Measurements from ENCODE around the gene LRRTM4.
"Not testable (repeated sequence)": the region's sequence is repeated elsewhere in the genome, so short reads cannot be mapped to it uniquely, and the experiment has no call there.

Gene LRRTM4

GRCh38 chr2:76809136-76809535 lies 713.0 kb downstream of the LRRTM4 start:
- Mint-ChIP-seq H3K4me1 (no peaks in the 10 kb centered on the region), H3K27me3 (no peaks in the 10 kb centered on the region)

DNA sequence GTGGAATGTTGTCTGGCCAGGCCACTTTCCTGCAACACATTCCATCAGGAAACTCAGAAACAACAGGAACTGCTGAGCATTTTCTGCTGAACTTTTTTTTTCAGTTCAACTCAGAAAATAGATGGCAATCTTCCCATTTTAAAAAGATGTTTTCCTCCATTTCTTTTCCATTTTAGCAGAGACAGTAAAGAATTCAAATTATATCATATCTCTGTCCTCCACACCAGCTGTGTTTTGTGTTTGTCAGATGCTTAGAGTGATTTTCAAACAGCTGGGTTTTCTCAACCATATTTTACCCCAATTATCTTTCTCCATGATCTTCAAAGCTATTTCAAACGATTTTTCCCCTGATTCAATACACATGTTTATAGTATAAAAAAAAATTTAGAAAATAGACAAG lies 713.4 kb downstream of the LRRTM4 start:
- H3K27ac Mint-ChIP-seq: no peak overlapping the region
- no peaks in the 10 kb centered on the region for H3K27me3 Mint-ChIP-seq
- H3K4me3 Mint-ChIP-seq: no peak overlapping the region
- no peaks in the 10 kb centered on the region for H3K36me3 Mint-ChIP-seq
- H3K4me1 Mint-ChIP-seq: no peaks in the 10 kb centered on the region
- H3K9me3 Mint-ChIP-seq: peaks cover 0 to 8% of the 10 kb centered on the region in 2 donors
- no peak for DNase-seq
- no peak for ATAC-seq (replicated peaks)

More at GRCh38 chr2:76809136-76809535, 713.0 kb downstream of the LRRTM4 start:
- Mint-ChIP-seq H3K36me3 (no peaks in the 10 kb centered on the region), H3K27ac (no peak overlapping the region), H3K9me3 (peaks cover 0 to 8% of the 10 kb centered on the region in 2 donors), H3K4me3 (no peak overlapping the region)
- DNase-seq (no peak), ATAC-seq (replicated peaks) (no peak)

- Mint-ChIP-seq H3K4me3 (no peak overlapping the region), H3K36me3 (no peaks in the 10 kb centered on the region), H3K27ac (no peak overlapping the region), H3K27me3 (no peaks in the 10 kb centered on the region), H3K4me1 (no peaks in the 10 kb centered on the region), H3K9me3 (peaks cover 5 to 11% of the 10 kb centered on the region in 2 donors)
- ATAC-seq (replicated peaks) (no peak), DNase-seq (no peak)
Measured at GRCh38 chr2:76793647-76794334, 728.4 kb downstream of the LRRTM4 start.

DNA sequence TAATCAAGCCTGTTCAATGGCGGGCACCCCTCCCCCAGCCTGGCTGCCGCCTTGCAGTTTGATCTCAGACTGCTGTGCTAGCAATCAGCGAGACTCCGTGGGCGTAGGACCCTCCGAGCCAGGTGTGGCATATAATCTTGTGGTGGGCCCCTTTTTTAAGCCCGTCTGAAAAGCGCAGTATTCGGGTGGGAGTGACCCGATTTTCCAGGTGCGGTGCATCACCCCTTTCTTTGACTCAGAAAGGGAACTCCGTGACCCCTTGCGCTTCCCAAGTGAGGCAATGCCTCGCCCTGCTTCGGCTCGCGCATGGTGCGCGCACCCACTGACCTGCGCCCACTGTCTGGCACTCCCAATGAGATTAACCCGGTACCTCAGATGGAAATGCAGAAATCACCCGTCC lies 740.9 kb downstream of the LRRTM4 start:
- DNase-seq, H3K9me3 Mint-ChIP-seq: not testable (repeated sequence)

DNA sequence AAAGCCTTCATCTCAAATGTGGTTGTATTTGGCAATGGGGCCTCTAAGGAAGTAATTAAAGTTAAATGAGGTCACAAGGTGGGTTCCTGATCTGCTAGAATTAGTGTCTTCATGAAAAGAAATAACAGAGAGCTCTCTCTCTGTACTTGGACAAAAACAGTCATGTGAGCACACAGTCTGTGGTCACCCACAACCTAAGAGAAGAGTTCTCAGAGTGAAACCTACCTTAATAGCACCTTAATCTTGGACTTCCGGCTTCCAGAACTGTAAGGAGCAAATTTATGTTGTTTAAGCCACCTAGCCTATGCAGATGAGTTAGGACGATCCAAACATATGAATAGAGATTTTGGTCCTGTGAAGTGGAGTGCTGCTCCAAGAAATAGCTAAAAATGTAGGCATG lies 758.9 kb downstream of the LRRTM4 start:
- Mint-ChIP-seq H3K9me3 (peaks cover 0 to 2% of the 10 kb centered on the region in 2 donors), H3K36me3 (no peaks in the 10 kb centered on the region), H3K4me3 (no peak overlapping the region)

More for the DNA sequence above, 740.9 kb downstream of the LRRTM4 start:
- H3K27me3 Mint-ChIP-seq; H3K4me1 Mint-ChIP-seq; ATAC-seq (replicated peaks); H3K4me3 Mint-ChIP-seq; H3K36me3 Mint-ChIP-seq; H3K27ac Mint-ChIP-seq: not testable (repeated sequence)

DNA sequence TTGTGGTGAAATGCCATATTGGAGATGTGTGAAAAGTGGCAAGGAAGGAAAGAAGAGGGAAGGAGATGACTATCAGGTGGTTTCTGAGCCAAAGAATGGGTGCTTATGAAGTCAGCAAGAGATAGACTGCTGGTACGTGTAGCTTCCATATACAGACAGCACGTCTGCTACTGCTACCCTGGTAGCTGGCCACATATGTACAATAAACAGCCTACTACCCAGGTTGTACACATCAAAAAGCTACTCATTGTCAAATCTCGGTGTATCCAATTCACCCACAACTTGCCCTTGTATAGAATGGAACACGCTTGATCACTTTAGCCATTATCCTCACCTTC lies 761.8 kb downstream of the LRRTM4 start:
- Mint-ChIP-seq H3K36me3 (no peaks in the 10 kb centered on the region), H3K27me3 (no peaks in the 10 kb centered on the region), H3K27ac (no peak overlapping the region), H3K9me3 (peaks cover 0 to 2% of the 10 kb centered on the region in 2 donors), H3K4me1 (no peaks in the 10 kb centered on the region), H3K4me3 (no peak overlapping the region)
- ATAC-seq (replicated peaks) (no peak), DNase-seq (no peak)

More for the DNA sequence above, 758.9 kb downstream of the LRRTM4 start:
- ATAC-seq (replicated peaks): no peak
- Mint-ChIP-seq H3K4me1 (no peaks in the 10 kb centered on the region), H3K27me3 (no peaks in the 10 kb centered on the region), H3K27ac (no peak overlapping the region)
- DNase-seq: no peak

GRCh38 chr2:76759634-76760366 lies 762.4 kb downstream of the LRRTM4 start:
- no peak for ATAC-seq (replicated peaks)
- no peaks in the 10 kb centered on the region for H3K4me1 Mint-ChIP-seq
- H3K4me3 Mint-ChIP-seq: no peak overlapping the region
- DNase-seq: no peak
- no peaks in the 10 kb centered on the region for H3K27me3 Mint-ChIP-seq
- H3K27ac Mint-ChIP-seq: no peak overlapping the region
- H3K9me3 Mint-ChIP-seq: peaks cover 0 to 2% of the 10 kb centered on the region in 2 donors
- no peaks in the 10 kb centered on the region for H3K36me3 Mint-ChIP-seq

DNA sequence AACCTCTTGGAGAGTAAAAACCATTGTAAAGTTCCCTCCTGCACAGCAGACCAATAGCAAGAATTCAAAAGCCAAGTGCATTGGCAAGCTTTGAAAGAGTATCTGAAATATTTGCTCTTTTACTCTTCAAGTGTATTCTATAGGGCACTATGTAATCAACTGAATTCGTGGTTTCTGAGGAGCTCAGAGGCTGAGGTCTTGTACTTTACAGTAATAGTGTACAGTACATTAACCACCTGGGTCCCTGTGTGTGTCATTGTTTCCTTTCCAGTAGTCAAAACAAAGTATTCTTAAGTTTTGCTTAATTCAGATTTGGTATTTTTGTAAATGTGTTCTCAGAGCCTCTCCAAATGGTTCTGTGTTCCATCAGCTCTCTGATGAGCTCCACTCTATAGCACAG lies 769.7 kb downstream of the LRRTM4 start:
- Mint-ChIP-seq H3K9me3 (no peaks in the 10 kb centered on the region), H3K4me1 (no peaks in the 10 kb centered on the region), H3K27ac (no peak overlapping the region), H3K27me3 (no peaks in the 10 kb centered on the region), H3K36me3 (no peaks in the 10 kb centered on the region), H3K4me3 (no peak overlapping the region)
- DNase-seq (no peak), ATAC-seq (replicated peaks) (no peak)

DNA sequence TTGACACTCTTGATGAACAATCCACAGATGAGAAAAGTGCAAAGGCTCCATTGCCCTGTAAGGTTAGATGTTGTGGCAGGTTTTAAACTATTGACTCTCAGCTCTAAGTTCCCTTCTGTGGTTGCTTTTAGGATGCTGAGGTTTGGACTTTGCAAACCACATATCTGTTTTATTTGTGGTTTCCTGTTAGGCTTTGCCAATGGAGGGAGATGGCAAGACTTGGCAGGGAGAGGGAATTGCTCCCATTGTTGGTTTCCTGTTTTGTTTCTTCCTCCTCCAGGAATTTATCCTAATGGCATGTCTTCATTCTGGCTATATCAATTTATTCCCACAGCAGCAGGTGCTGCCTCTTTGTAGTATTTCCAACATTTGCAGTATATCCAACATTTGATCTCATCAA lies 772.3 kb downstream of the LRRTM4 start:
- Mint-ChIP-seq H3K4me1 (no peaks in the 10 kb centered on the region), H3K9me3 (no peaks in the 10 kb centered on the region), H3K4me3 (no peak overlapping the region), H3K36me3 (no peaks in the 10 kb centered on the region), H3K27ac (no peak overlapping the region), H3K27me3 (no peaks in the 10 kb centered on the region)
- DNase-seq (no peak), ATAC-seq (replicated peaks) (no peak)

DNA sequence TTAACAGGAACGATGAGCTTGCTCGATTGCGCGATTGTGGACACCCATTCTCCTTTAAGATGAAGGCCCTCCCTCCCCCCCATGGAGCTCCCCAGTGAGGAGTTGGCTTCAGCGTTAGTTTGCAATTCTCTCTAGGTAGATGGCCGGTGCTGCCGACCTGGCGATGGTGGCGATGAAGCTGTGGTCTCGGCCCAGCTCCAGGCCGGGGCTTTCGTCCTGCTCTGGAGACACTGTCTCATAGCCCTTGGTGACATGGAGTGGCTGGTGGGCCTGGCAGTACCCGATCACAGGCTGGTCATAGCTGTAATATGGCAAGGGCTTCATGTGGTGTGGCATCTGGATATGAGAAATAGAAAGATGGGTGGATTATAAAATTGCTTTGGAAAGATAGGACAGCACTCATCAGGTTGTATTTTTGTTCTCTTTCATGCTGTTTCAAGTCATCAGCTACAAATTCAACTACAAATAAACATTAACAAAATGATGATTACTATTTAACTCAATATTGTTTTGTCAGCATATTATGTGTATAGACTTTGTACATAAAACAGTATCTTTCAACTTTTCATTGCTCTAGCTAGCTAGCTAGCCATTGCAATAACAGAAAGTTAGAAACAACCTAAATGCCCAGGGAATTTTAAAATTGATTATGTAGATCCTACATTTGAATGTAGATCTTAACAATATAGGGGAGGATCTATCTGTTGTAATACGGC lies 773.4 kb downstream of the LRRTM4 start:
- H3K4me3 Mint-ChIP-seq: no peak overlapping the region
- no peak overlapping the region for H3K27ac Mint-ChIP-seq

GRCh38 chr2:76745605-76746004 lies 776.6 kb downstream of the LRRTM4 start:
- H3K9me3 Mint-ChIP-seq: no peaks in the 10 kb centered on the region
- no peak overlapping the region for H3K4me3 Mint-ChIP-seq
- no peaks in the 10 kb centered on the region for H3K4me1 Mint-ChIP-seq
- ATAC-seq (replicated peaks) (no peak), DNase-seq (no peak)
- no peaks in the 10 kb centered on the region for H3K36me3 Mint-ChIP-seq
- H3K27me3 Mint-ChIP-seq: no peaks in the 10 kb centered on the region
- H3K27ac Mint-ChIP-seq: no peak overlapping the region

More for the DNA sequence above, 773.4 kb downstream of the LRRTM4 start:
- DNase-seq (no peak), ATAC-seq (replicated peaks) (no peak)
- H3K4me1 Mint-ChIP-seq: no peaks in the 10 kb centered on the region
- no peaks in the 10 kb centered on the region for H3K36me3 Mint-ChIP-seq
- no peaks in the 10 kb centered on the region for H3K27me3 Mint-ChIP-seq
- H3K9me3 Mint-ChIP-seq: no peaks in the 10 kb centered on the region

DNA sequence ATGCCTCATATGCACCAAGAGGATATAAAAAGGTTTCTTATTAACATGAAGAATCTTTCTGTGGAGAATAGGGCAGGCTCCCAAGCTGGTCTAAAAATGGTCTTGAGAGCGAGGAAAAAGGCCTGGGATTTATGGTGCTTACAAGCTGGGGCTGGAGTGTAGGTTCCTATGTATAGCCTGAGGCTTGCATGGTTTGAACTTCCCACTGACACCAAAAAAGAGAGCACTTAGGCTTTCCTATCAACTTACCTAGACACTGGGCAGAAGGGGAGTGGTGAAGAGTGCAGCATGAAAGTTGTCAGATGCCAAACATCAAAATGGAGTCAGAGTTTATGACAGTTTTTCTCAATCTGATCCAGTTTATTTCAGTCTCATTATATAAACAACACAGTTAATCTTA lies 784.6 kb downstream of the LRRTM4 start:
- DNase-seq: no peak
- no peak overlapping the region for H3K27ac Mint-ChIP-seq
- H3K27me3 Mint-ChIP-seq: no peaks in the 10 kb centered on the region
- no peak for ATAC-seq (replicated peaks)
- no peaks in the 10 kb centered on the region for H3K4me1 Mint-ChIP-seq
- H3K4me3 Mint-ChIP-seq: no peak overlapping the region
- no peaks in the 10 kb centered on the region for H3K9me3 Mint-ChIP-seq
- H3K36me3 Mint-ChIP-seq: no peaks in the 10 kb centered on the region

DNA sequence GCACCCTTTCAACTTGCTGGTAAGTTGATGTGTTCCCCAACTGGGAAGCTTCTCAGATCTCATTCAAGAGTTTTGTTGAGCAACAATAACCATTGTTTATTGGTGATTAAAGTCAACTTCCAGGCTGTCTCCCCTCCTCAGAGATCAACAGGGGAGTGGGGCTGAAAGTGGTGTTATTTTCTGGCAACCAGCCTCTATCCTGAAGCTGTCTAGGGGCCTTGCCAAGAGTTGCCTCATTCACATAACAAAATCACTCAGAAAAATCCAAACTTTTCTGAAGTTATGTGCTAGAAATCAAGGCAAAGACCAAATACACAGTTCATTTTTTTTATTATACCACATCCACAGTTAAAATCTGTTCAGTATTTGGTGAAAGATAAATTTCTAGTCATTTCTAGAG lies 788.4 kb downstream of the LRRTM4 start:
- Mint-ChIP-seq H3K36me3 (no peaks in the 10 kb centered on the region), H3K4me3 (no peak overlapping the region), H3K27me3 (no peaks in the 10 kb centered on the region), H3K9me3 (no peaks in the 10 kb centered on the region), H3K4me1 (no peaks in the 10 kb centered on the region), H3K27ac (no peak overlapping the region)
- ATAC-seq (replicated peaks) (no peak), DNase-seq (no peak)

DNA sequence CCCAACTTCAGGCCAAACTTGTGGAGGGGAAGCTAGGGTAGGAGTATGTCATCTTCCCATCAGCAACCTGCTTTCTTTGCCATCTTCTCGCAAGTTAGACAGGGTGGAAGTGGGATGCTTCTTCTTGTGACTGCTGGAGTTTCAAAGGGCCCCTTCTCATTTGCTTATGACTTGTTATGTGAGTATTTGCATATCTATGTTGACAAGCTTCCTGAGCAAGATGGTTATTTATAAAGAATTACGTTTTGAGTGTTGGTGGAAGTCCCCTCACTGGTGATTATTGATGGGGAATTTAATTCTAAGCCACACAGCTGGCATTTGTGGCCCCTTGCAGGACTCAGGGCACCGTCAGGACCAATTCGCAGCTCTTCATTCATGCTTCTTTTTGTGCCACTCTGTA lies 791.0 kb downstream of the LRRTM4 start:
- H3K27ac Mint-ChIP-seq: no peak overlapping the region
- H3K4me3 Mint-ChIP-seq: no peak overlapping the region
- no peaks in the 10 kb centered on the region for H3K36me3 Mint-ChIP-seq
- no peak for DNase-seq
- H3K27me3 Mint-ChIP-seq: no peaks in the 10 kb centered on the region
- H3K9me3 Mint-ChIP-seq: peaks cover 0 to 1% of the 10 kb centered on the region in 2 donors
- no peaks in the 10 kb centered on the region for H3K4me1 Mint-ChIP-seq
- no peak for ATAC-seq (replicated peaks)

DNA sequence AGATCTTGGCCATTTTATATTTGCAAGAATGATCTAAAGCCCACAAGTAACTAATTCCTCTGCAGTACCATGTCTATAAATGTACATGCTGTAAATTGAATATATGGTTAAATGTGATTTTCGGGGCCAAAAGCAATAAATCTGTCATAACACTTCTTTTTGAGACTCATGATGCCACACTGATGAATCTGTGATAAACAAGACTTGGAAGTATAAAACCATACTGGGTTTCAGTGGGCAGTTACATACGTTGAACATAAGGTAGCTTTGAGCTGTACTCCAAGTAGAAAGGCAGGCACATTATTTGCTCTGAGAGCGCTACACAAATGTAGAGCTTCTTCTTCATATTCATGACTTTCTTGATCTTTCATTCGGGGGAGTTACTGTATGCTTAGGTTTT lies 792.2 kb downstream of the LRRTM4 start:
- no peak overlapping the region for H3K27ac Mint-ChIP-seq
- no peak overlapping the region for H3K4me3 Mint-ChIP-seq
- H3K27me3 Mint-ChIP-seq: no peaks in the 10 kb centered on the region
- DNase-seq (no peak), ATAC-seq (replicated peaks) (no peak)
- no peaks in the 10 kb centered on the region for H3K4me1 Mint-ChIP-seq
- peaks cover 0 to 1% of the 10 kb centered on the region in 2 donors for H3K9me3 Mint-ChIP-seq
- no peaks in the 10 kb centered on the region for H3K36me3 Mint-ChIP-seq
